ENCODE measurements around the gene CISTR. TPM values are rescaled to one million over a fixed set of nuclear protein-coding genes. Genes with fewer than 3 reads are reported as not detected.

CISTR gene
- total RNA-seq, 4 donors from 2014 or later, result 1.4 TPM; not detected in 3

DNA sequence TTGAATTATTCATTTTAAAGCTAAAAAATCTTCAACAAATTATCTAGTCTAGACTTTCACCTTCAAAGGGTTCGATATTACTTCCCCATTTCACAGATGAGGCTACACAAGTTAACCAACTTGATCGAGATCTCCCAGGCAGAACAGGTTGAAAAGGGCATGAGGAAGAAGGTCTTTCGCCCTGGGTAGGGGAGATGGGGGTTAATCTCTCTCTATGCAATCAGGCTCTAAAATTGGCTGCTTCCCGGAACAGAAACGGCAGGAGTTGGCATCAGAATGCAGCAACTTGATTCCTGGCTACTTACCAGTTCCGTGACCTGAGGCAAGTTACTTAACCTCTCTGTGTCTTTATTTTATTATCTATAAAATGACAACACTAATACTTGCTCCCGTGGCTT, 2.4 kb upstream of the CISTR start:
- WGBS, 2 donors (ENCODE audit: low coverage in 1 of 2), result 40 to 55% methylated on average over 6 to 7 of the region's 7 CpGs
- Histone ChIP-seq H3K36me3 (no peaks in the 10 kb centered on the region), H3K27ac (no peak overlapping the region), H3K4me1 (peaks cover 0 to 39% (median 11%) of the 10 kb centered on the region in 3 donors), H3K27me3 (peaks cover 55% of the 10 kb centered on the region), H3K9me3 (no peaks in the 10 kb centered on the region), H3K4me3 (no peak overlapping the region)
- TF ChIP-seq POLR2AphosphoS5 (IDR thresholded peaks at IDR 0.05), result no peak
- TF ChIP-seq POLR2A (IDR thresholded peaks at IDR 0.05), result no peak
- TF ChIP-seq, protein P1, sequence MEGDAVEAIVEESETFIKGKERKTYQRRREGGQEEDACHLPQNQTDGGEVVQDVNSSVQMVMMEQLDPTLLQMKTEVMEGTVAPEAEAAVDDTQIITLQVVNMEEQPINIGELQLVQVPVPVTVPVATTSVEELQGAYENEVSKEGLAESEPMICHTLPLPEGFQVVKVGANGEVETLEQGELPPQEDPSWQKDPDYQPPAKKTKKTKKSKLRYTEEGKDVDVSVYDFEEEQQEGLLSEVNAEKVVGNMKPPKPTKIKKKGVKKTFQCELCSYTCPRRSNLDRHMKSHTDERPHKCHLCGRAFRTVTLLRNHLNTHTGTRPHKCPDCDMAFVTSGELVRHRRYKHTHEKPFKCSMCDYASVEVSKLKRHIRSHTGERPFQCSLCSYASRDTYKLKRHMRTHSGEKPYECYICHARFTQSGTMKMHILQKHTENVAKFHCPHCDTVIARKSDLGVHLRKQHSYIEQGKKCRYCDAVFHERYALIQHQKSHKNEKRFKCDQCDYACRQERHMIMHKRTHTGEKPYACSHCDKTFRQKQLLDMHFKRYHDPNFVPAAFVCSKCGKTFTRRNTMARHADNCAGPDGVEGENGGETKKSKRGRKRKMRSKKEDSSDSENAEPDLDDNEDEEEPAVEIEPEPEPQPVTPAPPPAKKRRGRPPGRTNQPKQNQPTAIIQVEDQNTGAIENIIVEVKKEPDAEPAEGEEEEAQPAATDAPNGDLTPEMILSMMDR (IDR thresholded peaks at IDR 0.05), result no peak
- ATAC-seq, result no peak

DNA sequence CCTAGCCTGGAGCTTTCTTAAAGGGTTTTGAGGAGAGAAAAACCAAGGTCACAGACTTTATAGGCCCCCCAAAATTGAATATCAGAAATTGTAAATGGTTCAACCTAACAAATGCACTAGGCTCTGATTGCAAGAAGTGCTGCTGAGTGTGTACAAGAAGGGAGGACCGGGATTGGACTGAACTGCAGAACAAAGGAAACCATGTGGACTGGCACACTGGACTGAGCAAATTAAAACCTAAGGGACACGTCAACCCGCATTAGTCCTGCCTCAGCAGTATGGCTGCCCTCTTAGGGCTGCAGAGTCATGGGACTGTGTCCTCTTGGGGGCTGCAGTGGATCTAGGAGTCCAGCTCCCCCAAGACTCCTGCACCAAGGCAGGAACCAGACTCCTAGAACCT, 842 bp upstream of the CISTR start:
- TF ChIP-seq POLR2AphosphoS5 (IDR thresholded peaks at IDR 0.05) (no peak), EP300 (IDR thresholded peaks at IDR 0.05) (no peak), POLR2A (IDR thresholded peaks at IDR 0.05) (no peak)
- TF ChIP-seq, protein P1 (IDR thresholded peaks at IDR 0.05), result no peak
- Histone ChIP-seq H3K9me3 (no peaks in the 10 kb centered on the region), H3K36me3 (no peaks in the 10 kb centered on the region), H3K4me1 (peaks cover 0 to 39% (median 11%) of the 10 kb centered on the region in 3 donors), H3K4me3 (no peak overlapping the region), H3K27me3 (peaks cover 55% of the 10 kb centered on the region), H3K27ac (peak overlapping the region in 1 of 4 donors; percentile 81)
- ATAC-seq, result no peak
- WGBS, 2 donors (ENCODE audit: low coverage in 1 of 2), result 79 to 93% methylated on average over 2 to 3 of the region's 3 CpGs

DNA sequence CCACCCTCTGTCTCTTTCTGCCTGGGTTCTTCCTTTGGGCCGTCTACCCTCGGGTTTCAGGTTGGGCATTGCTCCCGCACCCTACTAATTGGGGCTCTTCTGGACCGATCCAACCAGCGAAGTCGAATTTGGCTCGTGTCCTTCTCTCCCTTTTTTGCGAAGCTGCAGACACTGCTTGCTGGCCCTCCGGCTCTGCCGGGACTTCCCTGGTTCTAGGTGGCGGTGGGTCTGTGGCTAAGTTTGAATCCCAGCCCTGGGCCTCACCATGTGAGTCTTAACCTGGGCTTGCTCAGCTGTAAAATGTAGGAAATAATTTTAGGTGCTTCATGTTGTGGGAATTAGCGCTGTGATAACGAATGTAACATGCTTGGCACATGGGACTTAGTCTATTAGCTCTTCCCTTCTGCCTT, 418 bp upstream of the CISTR start:
- WGBS, 2 donors (ENCODE audit: low coverage in 1 of 2), result 31 to 90% methylated on average over 2 to 6 of the region's 13 CpGs
- peaks cover 0 to 37% (median 11%) of the 10 kb centered on the region in 3 donors for H3K4me1 ChIP-seq
- H3K36me3 ChIP-seq, result no peaks in the 10 kb centered on the region
- TF ChIP-seq EP300 (IDR thresholded peaks at IDR 0.05) (no peak), POLR2AphosphoS5 (IDR thresholded peaks at IDR 0.05) (no peak), POLR2A (IDR thresholded peaks at IDR 0.05) (no peak)
- TF ChIP-seq, protein P1 (IDR thresholded peaks at IDR 0.05), result no peak
- ATAC-seq, result no peak
- peak overlapping the region; percentile 41 to 55 for H3K4me3 ChIP-seq
- peak overlapping the region in 3 of 4 donors; percentile 73 to 81 (median 78) for H3K27ac ChIP-seq
- H3K27me3 ChIP-seq, result peaks cover 55% of the 10 kb centered on the region
- no peaks in the 10 kb centered on the region for H3K9me3 ChIP-seq

DNA sequence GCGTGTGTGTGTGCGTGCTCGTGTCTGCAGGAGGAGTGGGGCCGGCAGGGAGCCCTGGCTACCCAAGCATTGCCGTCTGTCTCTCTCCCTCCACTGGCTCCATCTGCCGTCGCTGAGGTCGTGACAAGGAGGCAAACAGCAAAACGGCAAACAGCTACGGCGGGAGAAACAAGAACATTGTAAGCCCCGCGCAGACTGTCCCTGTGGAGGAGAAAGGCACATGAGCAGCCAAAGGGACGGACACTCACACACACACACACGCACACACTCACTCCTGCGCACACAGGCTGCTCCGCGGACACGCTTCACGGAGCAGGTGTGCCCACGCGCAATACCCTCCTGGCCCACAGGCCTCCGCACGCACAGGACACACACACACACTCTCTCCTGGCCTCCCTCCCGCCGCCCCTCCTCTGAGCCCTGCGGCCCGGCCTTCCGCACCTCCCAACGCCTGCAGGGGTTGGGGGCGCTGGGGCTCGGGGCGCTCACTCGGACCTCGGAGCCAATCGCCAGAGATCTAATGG, 905 bp downstream of the CISTR start:
- TF ChIP-seq, protein P1 (IDR thresholded peaks at IDR 0.05), result no peak
- TF ChIP-seq POLR2A (IDR thresholded peaks at IDR 0.05), result no peak
- no peak for TF ChIP-seq EP300 (IDR thresholded peaks at IDR 0.05)
- no peak for TF ChIP-seq POLR2AphosphoS5 (IDR thresholded peaks at IDR 0.05)
- peak overlapping the region in 3 of 4 donors; percentile 73 to 81 (median 78) for H3K27ac ChIP-seq
- no peaks in the 10 kb centered on the region for H3K9me3 ChIP-seq
- WGBS, 2 donors (ENCODE audit: low coverage in 1 of 2), result 1 to 30% methylated on average over 2 to 19 of the region's 36 CpGs
- peaks cover 54% of the 10 kb centered on the region for H3K27me3 ChIP-seq
- peak; percentile 8 for ATAC-seq
- H3K36me3 ChIP-seq, result no peaks in the 10 kb centered on the region
- peaks cover 0 to 36% (median 11%) of the 10 kb centered on the region in 3 donors for H3K4me1 ChIP-seq
- H3K4me3 ChIP-seq, result peak overlapping the region; percentile 41 to 55

All from gastroesophageal sphincter (tissue), 4 donors.